Fibroblast of lung (primary cell): Measurements from ENCODE around the gene PRPSAP2. TPM values are rescaled to one million over a fixed set of nuclear protein-coding genes. Genes with fewer than 3 reads are reported as not detected.
A peak's percentile ranks its signal among the peaks of the same experiment; 100 is the strongest.

ENCODE experiments used
- DNase-seq, 2 donors: peaks; one replicate each; pipeline versions ENCODE4 v3.0.0 to v3.0.0-alpha.2; 2010; ENCODE audit warnings: low read depth in 2 of 2
- H2AFZ ChIP-seq: 2 replicates; pipeline ENCODE4 v1.5.1; 2012; ENCODE audit warnings: low read length, control low read depth, inconsistent platforms
- H3K27ac ChIP-seq: 2 replicates; pipeline ENCODE4 v1.5.1; 2011; ENCODE audit warnings: low read length, control low read depth; ENCODE audit not compliant: insufficient read depth
- H3K27me3 ChIP-seq: 2 replicates; pipeline ENCODE4 v1.5.1; 2011; ENCODE audit warnings: mild to moderate bottlenecking, low read length; ENCODE audit not compliant: control insufficient read depth, insufficient read depth
- H3K36me3 ChIP-seq: 2 replicates; pipeline ENCODE4 v1.5.1; 2011; ENCODE audit warnings: low read length; ENCODE audit not compliant: control insufficient read depth, insufficient read depth
- H3K4me1 ChIP-seq: 2 replicates; pipeline ENCODE4 v1.5.1; 2011; ENCODE audit warnings: low read length; ENCODE audit not compliant: control insufficient read depth, insufficient read depth; ENCODE audit errors: extremely low read depth
- H3K4me2 ChIP-seq: 2 replicates; pipeline ENCODE4 v1.5.1; 2011; ENCODE audit warnings: low read length, control low read depth; ENCODE audit not compliant: insufficient read depth; ENCODE audit errors: extremely low read depth
- H3K4me3 ChIP-seq, 4 experiments: fragments of 200-600 bp in 1 of 4; sonication (generic) in 1 of 4; replicated peaks in 1 of 4; 2 replicates each; pipeline ENCODE4 v1.5.1; 2011 to 2016; ENCODE audit warnings: low read length in 4 of 4, low read depth in 3 of 4, mild to moderate bottlenecking in 3 of 4, control low read depth in 2 of 4, inconsistent platforms in 1 of 4, mixed read lengths in 1 of 4; ENCODE audit not compliant: insufficient read depth in 1 of 4; ENCODE audit errors: control extremely low read depth in 1 of 4
- H3K79me2 ChIP-seq: 2 replicates; pipeline ENCODE4 v1.5.1; 2012; ENCODE audit warnings: mild to moderate bottlenecking, low read length, inconsistent platforms; ENCODE audit not compliant: control insufficient read depth, insufficient read depth
- H3K9ac ChIP-seq: 2 replicates; pipeline ENCODE4 v1.5.1; 2011; ENCODE audit warnings: mild to moderate bottlenecking, low read length, control low read depth; ENCODE audit not compliant: insufficient read depth
- H3K9me3 ChIP-seq: 2 replicates; pipeline ENCODE4 v1.5.1; 2012; ENCODE audit warnings: low read depth, low read length; ENCODE audit not compliant: control insufficient read depth, insufficient read depth
- H4K20me1 ChIP-seq: 2 replicates; pipeline ENCODE4 v1.5.1; 2011; ENCODE audit warnings: low read length; ENCODE audit not compliant: control insufficient read depth, insufficient read depth; ENCODE audit errors: extremely low read depth
- CTCF ChIP-seq, 2 donors: IDR thresholded peaks in 1 of 2; conservative IDR thresholded peaks in 1 of 2; 1 replicate in 1 of 2; 2 replicates in 1 of 2; pipeline ENCODE4 v1.5.1; 2011 to 2012; ENCODE audit warnings: low read length in 2 of 2, control low read depth in 1 of 2, inconsistent platforms in 1 of 2, low read depth in 1 of 2, mild to moderate bottlenecking in 1 of 2
- EZH2 ChIP-seq: IDR thresholded peaks from 2 replicates; pipeline ENCODE4 v1.5.1; 2012; ENCODE audit warnings: low read length, control low read depth, mild to moderate bottlenecking; ENCODE audit errors: missing control alignments
- polyA plus RNA-seq, 2 donors: library from polyadenylated mRNA; depleted of rRNA in 1 of 2; stranded (reverse) in 1 of 2; unstranded in 1 of 2; fragments of >200 nt; gene quantifications; 2 replicates each; pipeline ENCODE4 v1.2.1, GENCODE V29; 2011 to 2012; ENCODE audit warnings: missing spikeins in 1 of 2
- total RNA-seq: library from RNA; depleted of rRNA; stranded (reverse); fragments of >200 nt; gene quantifications from 2 replicates; pipeline ENCODE4 v1.2.1, GENCODE V29; 2014

PRPSAP2 gene
- total and polyA plus RNA-seq, 2 donors (not counting 1 experiment from before 2014, with no cell fraction given): 23.1 to 47.4 TPM

GRCh38 chr17:18950944-18951905 lies 93.3 kb downstream of the PRPSAP2 start:
- peaks cover 23% of the 10 kb centered on the region for H3K27me3 ChIP-seq
- no peak overlapping the region for H3K27ac ChIP-seq
- DNase-seq: no peak
- H3K4me2 ChIP-seq: no peak overlapping the region
- no peaks in the 10 kb centered on the region for H3K4me1 ChIP-seq
- H3K9ac ChIP-seq: no peak overlapping the region
- H3K79me2 ChIP-seq: no peaks in the 10 kb centered on the region
- no peaks in the 10 kb centered on the region for H3K9me3 ChIP-seq
- TF ChIP-seq CTCF (conservative IDR thresholded peaks at IDR 0.05 in 1 of 2, IDR thresholded peaks at IDR 0.05 in 1 of 2; ENCODE audit: low read depth in 1 of 2, low read length in 2 of 2) (no peak), EZH2 (no peak)
- H4K20me1 ChIP-seq: no peaks in the 10 kb centered on the region
- no peaks in the 10 kb centered on the region for H3K36me3 ChIP-seq
- H2AFZ ChIP-seq: no peak overlapping the region
- no peak overlapping the region for H3K4me3 ChIP-seq

- DNase-seq: no peak
- no peaks in the 10 kb centered on the region for H3K9me3 ChIP-seq
- H3K4me2 ChIP-seq: no peak within 1 kb of the TSS
- no peak within 1 kb of the TSS for H3K9ac ChIP-seq
- no peaks in the 10 kb centered on the region for H3K4me1 ChIP-seq
- peaks cover 20% of the 10 kb centered on the region for H3K27me3 ChIP-seq
- TF ChIP-seq CTCF (conservative IDR thresholded peaks at IDR 0.05 in 1 of 2, IDR thresholded peaks at IDR 0.05 in 1 of 2; ENCODE audit: low read depth in 1 of 2, low read length in 2 of 2) (peak; percentile 14 to 19), EZH2 (no peak)
- no peak within 1 kb of the TSS for H2AFZ ChIP-seq
- H3K36me3 ChIP-seq: no peaks in the 10 kb centered on the region
- H4K20me1 ChIP-seq: no peaks in the 10 kb centered on the region
- no peak within 1 kb of the TSS for H3K4me3 ChIP-seq
- no peak within 1 kb of the TSS for H3K27ac ChIP-seq
- no peaks in the 10 kb centered on the region for H3K79me2 ChIP-seq
Observed at GRCh38 chr17:18951941-18952842, 94.3 kb downstream of the PRPSAP2 start, which contains the start of gene SLC5A10. Gene SLC5A10 (plus strand): TSS chr17:18952165. CDS start chr17:18952206, 41 bp downstream.

- H3K9ac ChIP-seq: no peak overlapping the region
- no peak for DNase-seq
- no peak overlapping the region for H3K4me2 ChIP-seq
- H3K4me1 ChIP-seq: no peaks in the 10 kb centered on the region
- no peak overlapping the region for H3K4me3 ChIP-seq
- no peaks in the 10 kb centered on the region for H3K36me3 ChIP-seq
- TF ChIP-seq EZH2: no peak
- TF ChIP-seq CTCF (conservative IDR thresholded peaks at IDR 0.05 in 1 of 2, IDR thresholded peaks at IDR 0.05 in 1 of 2; ENCODE audit: low read depth in 1 of 2, low read length in 2 of 2): no peak
- H3K79me2 ChIP-seq: no peaks in the 10 kb centered on the region
- H4K20me1 ChIP-seq: no peaks in the 10 kb centered on the region
- no peak overlapping the region for H2AFZ ChIP-seq
- no peak overlapping the region for H3K27ac ChIP-seq
- no peaks in the 10 kb centered on the region for H3K9me3 ChIP-seq
- H3K27me3 ChIP-seq: peaks cover 14% of the 10 kb centered on the region
Observed at GRCh38 chr17:18953231-18953728, 95.3 kb downstream of the PRPSAP2 start.
